Measurements from ENCODE around the gene RICTOR.
"Not testable (repeated sequence)": the region's sequence is repeated elsewhere in the genome, so short reads cannot be mapped to it uniquely, and the experiment has no call there.

The RICTOR gene

GRCh38 chr5:39016587-39017275 is 57.5 kb downstream of the RICTOR start:
- no peak for DNase-seq (ENCODE audit: extremely low spot score)
- no peak for TF ChIP-seq L3MBTL2 (conservative IDR thresholded peaks at IDR 0.05)
- TF ChIP-seq NFRKB (IDR thresholded peaks at IDR 0.05), result no peak
- no peak for TF ChIP-seq HDGF (IDR thresholded peaks at IDR 0.05; ENCODE audit: borderline replicate concordance)
- TF ChIP-seq ELF4 (IDR thresholded peaks at IDR 0.05), result no peak
- TF ChIP-seq FOXA1 (IDR thresholded peaks at IDR 0.05), result no peak
- TF ChIP-seq SUZ12 (IDR thresholded peaks at IDR 0.05), result no peak
- TF ChIP-seq SP1 (IDR thresholded peaks at IDR 0.05), result no peak
- TF ChIP-seq BHLHE40 (IDR thresholded peaks at IDR 0.05; ENCODE audit: borderline replicate concordance), result no peak
- no peak for TF ChIP-seq LEF1 (IDR thresholded peaks at IDR 0.05; ENCODE audit: borderline replicate concordance)
- TF ChIP-seq ARNT (IDR thresholded peaks at IDR 0.05), result no peak
- no peak for TF ChIP-seq ZNF384 (IDR thresholded peaks at IDR 0.05)
- TF ChIP-seq FOXK2 (IDR thresholded peaks at IDR 0.05), result no peak
- TF ChIP-seq FOXM1 (IDR thresholded peaks at IDR 0.05; ENCODE audit: borderline replicate concordance), result no peak
- no peak for TF ChIP-seq CTBP1 (IDR thresholded peaks at IDR 0.05; ENCODE audit: borderline replicate concordance)
- TF ChIP-seq, protein P1, sequence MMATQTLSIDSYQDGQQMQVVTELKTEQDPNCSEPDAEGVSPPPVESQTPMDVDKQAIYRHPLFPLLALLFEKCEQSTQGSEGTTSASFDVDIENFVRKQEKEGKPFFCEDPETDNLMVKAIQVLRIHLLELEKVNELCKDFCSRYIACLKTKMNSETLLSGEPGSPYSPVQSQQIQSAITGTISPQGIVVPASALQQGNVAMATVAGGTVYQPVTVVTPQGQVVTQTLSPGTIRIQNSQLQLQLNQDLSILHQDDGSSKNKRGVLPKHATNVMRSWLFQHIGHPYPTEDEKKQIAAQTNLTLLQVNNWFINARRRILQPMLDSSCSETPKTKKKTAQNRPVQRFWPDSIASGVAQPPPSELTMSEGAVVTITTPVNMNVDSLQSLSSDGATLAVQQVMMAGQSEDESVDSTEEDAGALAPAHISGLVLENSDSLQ (IDR thresholded peaks at IDR 0.05), result no peak
- no peak for TF ChIP-seq TARDBP (IDR thresholded peaks at IDR 0.05)
- ChIA-PET POLR2A (no interaction called here), CTCF (no interaction called here)

DNA sequence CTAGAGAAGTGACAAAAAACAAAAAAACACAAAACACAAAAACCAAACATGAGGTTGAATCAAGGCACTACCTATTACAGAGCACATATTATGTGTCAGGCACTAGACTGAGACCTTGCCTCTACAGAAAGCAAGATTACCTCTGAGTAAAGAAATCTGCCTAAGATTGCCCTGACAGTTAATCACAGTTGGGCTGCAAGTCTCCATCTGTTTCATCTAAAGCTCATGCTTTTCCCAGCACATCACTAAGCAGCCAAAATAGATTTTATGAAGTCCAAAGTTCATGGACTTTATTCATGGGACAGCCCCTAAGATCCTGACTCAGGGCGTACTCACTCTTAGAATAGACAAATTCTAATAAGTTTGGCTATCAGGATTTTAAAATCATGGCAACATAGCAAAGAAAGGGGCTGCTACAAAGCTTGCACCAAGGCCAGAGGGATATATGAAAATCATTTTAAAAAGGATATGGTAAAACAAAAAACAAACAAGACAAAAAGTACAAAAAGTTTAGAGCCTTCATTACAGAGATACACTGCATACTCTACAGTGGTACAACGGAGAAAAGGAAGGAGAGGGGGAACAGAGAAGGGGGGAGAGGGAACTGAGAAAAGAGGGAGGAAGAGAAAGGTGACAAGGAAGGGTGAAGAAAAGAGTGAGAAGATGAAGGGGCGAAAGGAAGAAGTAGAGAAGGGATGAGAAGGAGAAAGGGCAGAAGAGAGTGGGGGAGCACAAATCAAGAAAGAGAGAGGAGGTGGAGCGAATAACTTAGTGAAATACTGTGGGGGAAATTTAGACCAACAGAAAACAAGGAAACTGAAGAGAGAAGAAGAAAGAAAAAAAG is 58.2 kb downstream of the RICTOR start:
- CTCF ChIA-PET, result no interaction called here
- no peak for TF ChIP-seq ZNF384 (IDR thresholded peaks at IDR 0.05)
- no peak for TF ChIP-seq ELF4 (IDR thresholded peaks at IDR 0.05)
- no peak for TF ChIP-seq FOXA1 (IDR thresholded peaks at IDR 0.05)
- TF ChIP-seq SUZ12 (IDR thresholded peaks at IDR 0.05), result no peak
- TF ChIP-seq, protein P1 (IDR thresholded peaks at IDR 0.05), result no peak
- no peak for DNase-seq (ENCODE audit: extremely low spot score)
- POLR2A ChIA-PET, result no interaction called here

GRCh38 chr5:39014561-39014960 is 59.6 kb downstream of the RICTOR start:
- no peak for DNase-seq (ENCODE audit: extremely low spot score)
- ChIA-PET CTCF (interaction anchor here (1.4 kb wide), 1 partner anchor 66 kb away, joined by 5 read pairs; no protein-coding TSS in a partner anchor), POLR2A (no interaction called here)
- TF ChIP-seq L3MBTL2 (conservative IDR thresholded peaks at IDR 0.05) (no peak), FOXK2 (IDR thresholded peaks at IDR 0.05) (no peak), FOXA1 (IDR thresholded peaks at IDR 0.05) (no peak), BHLHE40 (IDR thresholded peaks at IDR 0.05; ENCODE audit: borderline replicate concordance) (no peak), SUZ12 (IDR thresholded peaks at IDR 0.05) (no peak), LEF1 (IDR thresholded peaks at IDR 0.05; ENCODE audit: borderline replicate concordance) (no peak), TARDBP (IDR thresholded peaks at IDR 0.05) (no peak), SP1 (IDR thresholded peaks at IDR 0.05) (no peak), ELF4 (IDR thresholded peaks at IDR 0.05) (no peak), CTBP1 (IDR thresholded peaks at IDR 0.05; ENCODE audit: borderline replicate concordance) (no peak)
- TF ChIP-seq, protein P1 (IDR thresholded peaks at IDR 0.05), result no peak

DNA sequence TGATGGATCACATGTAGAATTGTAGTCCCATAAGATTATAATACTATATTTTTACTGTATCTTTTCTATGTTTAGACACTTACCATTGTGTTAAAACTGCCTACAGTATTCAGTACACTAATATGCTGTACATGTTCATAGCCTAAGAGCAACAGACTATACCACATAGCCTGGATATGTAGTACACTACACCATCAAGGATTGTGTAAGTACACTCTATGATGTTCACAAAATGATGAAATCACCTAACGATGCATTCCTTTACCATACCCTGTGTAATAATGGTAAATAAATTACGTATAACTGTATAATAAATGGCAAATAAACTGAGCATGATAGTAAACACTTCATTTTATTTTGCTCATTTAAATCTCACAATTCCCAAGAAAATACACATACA is 60.3 kb downstream of the RICTOR start:
- CTCF ChIA-PET, result interaction anchor here (1.4 kb wide), 1 partner anchor 66 kb away, joined by 5 read pairs; no protein-coding TSS in a partner anchor

GRCh38 chr5:39010958-39011357 is 63.2 kb downstream of the RICTOR start:
- DNase-seq (ENCODE audit: extremely low spot score); CTCF ChIA-PET; POLR2A ChIA-PET: not testable (repeated sequence)

More for the DNA sequence above, 60.3 kb downstream of the RICTOR start:
- POLR2A ChIA-PET, result no interaction called here
- no peak for DNase-seq (ENCODE audit: extremely low spot score)
- no peak for TF ChIP-seq FOXK2 (IDR thresholded peaks at IDR 0.05)

- POLR2A ChIA-PET, result no interaction called here
- CTCF ChIA-PET, result no interaction called here
- TF ChIP-seq FOXM1 (IDR thresholded peaks at IDR 0.05; ENCODE audit: borderline replicate concordance) (no peak), LEF1 (IDR thresholded peaks at IDR 0.05; ENCODE audit: borderline replicate concordance) (no peak), SP1 (IDR thresholded peaks at IDR 0.05) (no peak), TARDBP (IDR thresholded peaks at IDR 0.05) (no peak), L3MBTL2 (conservative IDR thresholded peaks at IDR 0.05) (no peak), SUZ12 (IDR thresholded peaks at IDR 0.05) (no peak), ELF4 (IDR thresholded peaks at IDR 0.05) (no peak), HDGF (IDR thresholded peaks at IDR 0.05; ENCODE audit: borderline replicate concordance) (no peak), FOXK2 (IDR thresholded peaks at IDR 0.05) (no peak), NFRKB (IDR thresholded peaks at IDR 0.05) (no peak), FOXA1 (IDR thresholded peaks at IDR 0.05) (no peak)
- TF ChIP-seq, protein P1 (IDR thresholded peaks at IDR 0.05), result no peak
- no peak for DNase-seq (ENCODE audit: extremely low spot score)
These were observed 64.2 kb downstream of the RICTOR start for GRCh38 chr5:39009981-39010380.

Measured in HEK293T (cell line).